ENCODE results near the gene GRK6.

DNA sequence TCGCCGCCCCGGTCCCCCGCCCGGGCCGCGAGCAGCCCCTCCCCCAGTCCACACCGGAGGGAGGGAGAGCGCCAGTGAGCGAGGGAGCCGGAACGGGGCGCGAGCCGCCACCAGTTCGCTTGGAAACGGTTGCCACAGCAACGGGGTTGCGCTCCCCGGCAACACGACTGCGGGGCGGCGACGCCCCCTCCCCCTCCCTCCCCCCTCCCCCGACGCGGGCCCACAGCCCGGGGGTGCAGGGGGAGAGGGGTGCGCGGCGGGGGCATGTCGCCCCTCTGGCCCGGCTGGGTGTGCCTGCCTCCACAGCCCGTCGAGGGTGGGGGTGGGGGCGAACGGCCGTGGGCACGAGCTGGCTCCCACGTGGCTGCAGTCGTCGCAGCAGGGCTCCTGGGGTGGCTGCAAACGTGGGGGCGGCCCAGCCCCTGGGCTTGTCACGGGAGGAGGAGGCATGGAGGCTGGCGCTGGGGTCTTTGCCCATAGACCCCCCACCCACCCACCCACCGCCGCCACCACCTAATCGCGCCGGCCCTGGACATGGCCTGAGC, 20.7 kb downstream of the GRK6 start:
- TF ChIP-seq PYGO2 (tag; IDR thresholded peaks at IDR 0.05): no peak
- TF ChIP-seq ZNF146 (CRISPR knock-in tag; IDR thresholded peaks at IDR 0.05; ENCODE audit: unreplicated experiment): no peak
- TF ChIP-seq TEAD2 (tag; IDR thresholded peaks at IDR 0.05): no peak

Data from K562 (cell line).